Measurements from ENCODE around the gene SMARCC1. TPM values are rescaled to one million over a fixed set of nuclear protein-coding genes. Genes with fewer than 3 reads are reported as not detected.

Gene SMARCC1
- total RNA-seq, 1 donor from 2014 or later = 104 TPM

DNA sequence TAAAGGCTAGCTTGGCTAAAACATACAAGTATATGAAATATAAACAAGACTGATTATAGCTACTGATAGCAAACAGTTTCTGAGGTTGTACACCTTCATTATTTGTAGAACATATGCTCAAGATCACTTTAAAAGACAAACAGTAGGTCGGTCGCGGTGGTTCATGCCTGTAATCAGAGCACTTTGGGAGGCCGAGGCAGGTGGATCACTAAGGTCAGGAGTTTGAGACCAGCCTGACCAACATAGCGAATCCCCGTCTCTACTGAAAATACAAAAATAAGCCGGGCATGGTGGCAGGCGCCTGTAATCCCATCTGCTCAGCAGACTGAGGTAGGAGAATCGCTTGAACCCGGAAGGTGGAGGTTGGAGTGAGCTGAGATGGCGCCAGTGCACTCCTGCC is 80.3 kb downstream of the SMARCC1 start:
- DNase-seq = no peak

DNA sequence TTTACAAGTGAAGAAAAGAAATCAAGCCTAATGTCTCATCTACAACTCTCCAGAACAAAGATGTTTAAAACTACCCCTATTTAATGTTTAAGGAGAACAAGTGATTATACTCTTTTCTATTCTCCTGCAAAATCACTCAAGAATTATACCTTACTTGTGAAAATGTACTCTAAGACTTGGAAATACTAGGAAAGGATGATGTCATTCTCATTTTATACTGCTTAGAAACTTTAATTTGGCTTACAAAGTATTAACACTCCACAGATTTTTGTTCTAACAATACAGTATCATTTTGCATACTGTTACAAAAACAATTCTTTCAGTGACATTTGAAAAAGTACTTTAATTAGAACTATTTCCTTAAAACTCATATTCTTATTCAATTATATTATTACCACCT is 89.5 kb downstream of the SMARCC1 start:
- DNase-seq = no peak

- no peak for DNase-seq
Measured at GRCh38 chr3:47688488-47688887, 93.2 kb downstream of the SMARCC1 start.

- DNase-seq = no peak
Measured at GRCh38 chr3:47685037-47685436, 96.7 kb downstream of the SMARCC1 start.

DNA sequence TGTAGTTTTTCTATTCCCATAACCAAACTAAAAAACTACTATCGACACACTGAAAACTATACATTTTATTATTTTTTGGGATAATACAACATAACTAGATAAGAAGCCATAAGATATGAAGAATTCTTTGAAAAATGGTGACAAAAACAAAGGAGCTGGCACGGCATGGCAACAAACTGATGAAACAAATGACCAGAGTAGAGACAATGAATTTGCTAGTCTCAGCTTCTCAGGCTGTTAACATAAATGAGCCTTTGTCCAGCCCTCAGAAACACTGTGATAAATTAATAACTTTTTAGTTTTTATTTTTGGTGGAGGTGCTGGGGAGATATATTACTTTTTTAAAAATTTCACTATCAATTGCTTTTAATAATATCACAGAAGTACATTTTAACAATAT is 100.7 kb downstream of the SMARCC1 start:
- no peak for DNase-seq

GRCh38 chr3:47678446-47679338 is 103.0 kb downstream of the SMARCC1 start:
- no peak for DNase-seq

DNA sequence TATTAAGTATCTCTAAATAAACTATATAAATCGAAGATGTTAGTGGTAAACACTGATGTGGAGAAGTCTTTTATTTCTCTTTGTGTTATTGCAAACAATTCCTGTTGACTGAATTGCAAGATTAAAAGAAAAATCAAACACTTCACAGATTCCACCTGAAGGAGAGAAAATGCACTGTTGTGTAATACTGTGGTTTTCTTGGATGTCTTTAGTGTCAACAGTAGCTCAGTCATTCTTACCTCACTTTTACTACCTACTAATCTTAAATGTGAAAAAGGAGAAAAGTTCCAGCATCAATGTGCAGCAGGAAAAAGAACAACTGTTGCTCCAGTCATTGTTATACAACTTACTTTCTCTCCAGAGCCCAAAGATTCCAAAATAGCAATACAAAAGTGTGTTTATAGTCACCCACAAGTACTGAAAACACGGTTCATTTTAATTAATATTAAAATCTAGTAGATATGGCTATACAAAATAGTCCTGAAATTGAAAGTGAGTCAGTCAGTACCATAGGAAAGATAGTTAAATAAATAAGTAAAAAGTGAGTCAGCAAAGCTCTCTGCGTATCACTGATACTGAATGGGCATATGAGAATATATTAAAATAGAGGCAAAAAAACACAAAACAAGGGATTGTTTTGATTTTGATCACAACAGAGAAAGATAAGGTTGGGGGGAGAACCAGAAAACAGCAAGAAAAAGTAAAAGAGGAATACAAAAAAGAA is 112.5 kb downstream of the SMARCC1 start:
- DNase-seq = no peak

GRCh38 chr3:47666118-47666517 is 115.6 kb downstream of the SMARCC1 start:
- DNase-seq = no peak

DNA sequence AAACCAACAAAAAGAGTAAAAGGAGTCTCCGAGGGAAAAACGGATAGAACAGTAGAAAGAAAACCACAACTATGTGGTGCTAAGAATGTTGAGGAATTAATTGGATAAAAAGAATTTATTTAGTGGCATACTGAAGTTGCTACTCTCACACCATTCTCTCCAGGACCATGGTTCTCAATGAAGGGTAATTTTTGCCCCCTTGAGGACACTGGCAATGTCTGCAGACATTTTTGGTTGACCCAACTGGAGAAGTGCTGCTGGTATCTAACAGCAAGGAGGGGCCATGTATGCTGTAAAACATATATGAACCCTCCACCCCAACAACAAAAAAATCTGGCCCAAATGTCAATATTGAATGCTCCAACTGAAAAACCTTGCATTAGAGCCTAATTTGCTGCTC is 117.2 kb downstream of the SMARCC1 start:
- DNase-seq = no peak

- DNase-seq = no peak
Measured at GRCh38 chr3:47663630-47664240, 118.0 kb downstream of the SMARCC1 start.

- peak; percentile 50 for DNase-seq
Measured at GRCh38 chr3:47661121-47661752, 120.5 kb downstream of the SMARCC1 start.

- DNase-seq = no peak
Measured at GRCh38 chr3:47658444-47658843, 123.2 kb downstream of the SMARCC1 start.

DNA sequence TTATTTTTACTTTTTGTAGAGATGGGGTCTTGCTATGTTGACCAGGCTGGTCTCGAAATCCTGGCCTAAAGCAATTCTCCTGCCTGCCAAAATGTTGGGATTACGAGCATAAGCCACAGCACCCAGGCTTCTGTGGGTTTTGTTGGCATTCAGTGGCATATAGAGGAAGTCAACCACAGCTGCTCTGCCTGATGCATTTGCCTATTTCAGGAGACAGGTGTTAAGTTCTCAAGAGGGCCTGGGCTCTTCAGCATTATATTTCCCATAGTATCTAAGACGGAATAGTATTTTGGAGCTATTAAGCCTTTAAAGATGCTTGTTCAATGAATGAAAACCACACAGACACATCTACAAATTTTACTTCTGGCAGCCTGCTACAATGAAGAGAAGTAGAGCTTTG is 129.6 kb downstream of the SMARCC1 start:
- no peak for DNase-seq

- DNase-seq = no peak
Measured at GRCh38 chr3:47650294-47650693, 131.4 kb downstream of the SMARCC1 start.

- no peak for DNase-seq
Measured at GRCh38 chr3:47647550-47647949, 134.1 kb downstream of the SMARCC1 start.

DNA sequence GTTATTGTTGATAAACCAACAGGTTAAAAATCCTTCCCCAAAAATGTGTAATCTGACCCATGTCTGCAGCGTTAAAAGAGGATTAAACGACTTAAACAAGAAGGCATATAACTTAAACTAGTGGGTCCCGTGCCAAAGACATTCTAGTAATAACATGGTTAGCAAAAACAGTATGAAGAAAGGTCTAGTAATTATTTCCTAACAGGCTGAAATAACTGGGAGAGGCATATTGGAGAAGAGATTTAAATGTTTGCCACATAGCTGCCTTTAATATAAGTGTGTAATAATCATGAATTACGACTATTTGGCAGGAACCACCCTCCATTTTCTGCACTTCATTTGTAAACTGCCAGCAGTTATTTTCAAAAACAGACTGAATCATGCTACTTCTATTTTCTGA is 135.3 kb downstream of the SMARCC1 start:
- DNase-seq = no peak

DNA sequence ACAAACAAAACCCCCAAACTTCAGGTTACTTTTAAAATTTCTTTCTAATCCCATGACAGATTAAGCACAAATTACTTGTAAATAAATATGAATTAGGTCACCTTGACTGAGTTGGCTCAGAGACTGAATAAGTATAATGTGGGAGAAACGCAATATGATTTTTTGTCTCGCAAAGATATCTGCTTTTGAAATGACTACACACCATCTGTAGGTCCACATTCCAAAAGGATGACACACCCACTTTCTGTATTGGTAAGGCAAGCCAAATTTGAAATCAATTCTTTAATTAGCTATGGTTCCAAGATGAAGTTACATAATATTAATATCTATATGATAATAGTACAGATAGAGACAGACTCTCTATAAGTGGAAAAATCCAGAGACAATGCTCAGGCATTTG is 136.1 kb downstream of the SMARCC1 start:
- DNase-seq = no peak

- no peak for DNase-seq
Measured at GRCh38 chr3:47643092-47643491, 138.6 kb downstream of the SMARCC1 start.

GRCh38 chr3:47641739-47642138 is 140.0 kb downstream of the SMARCC1 start:
- DNase-seq = no peak

GRCh38 chr3:47636921-47637320 is 144.8 kb downstream of the SMARCC1 start:
- no peak for DNase-seq

DNA sequence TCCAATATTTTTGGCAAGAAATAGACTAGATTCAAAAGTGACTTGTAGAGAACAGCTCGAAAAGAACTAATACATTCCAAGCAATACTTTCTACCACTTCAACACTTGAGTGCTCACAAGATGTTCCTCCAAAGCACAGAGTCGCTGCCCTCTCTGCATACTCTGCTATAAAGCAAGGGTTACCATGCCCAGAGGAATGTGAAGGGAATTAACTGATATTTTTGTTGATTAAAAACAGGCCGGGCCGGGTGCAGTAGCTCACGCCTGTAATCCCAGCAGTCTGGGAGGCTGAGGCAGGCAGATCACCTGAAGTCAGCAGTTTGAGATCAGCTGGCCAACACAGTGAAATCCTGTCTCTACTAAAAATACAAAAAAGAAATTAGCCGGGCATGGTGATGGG is 145.5 kb downstream of the SMARCC1 start:
- DNase-seq = no peak

- DNase-seq = no peak
Measured at GRCh38 chr3:47635536-47635935, 146.2 kb downstream of the SMARCC1 start.

DNA sequence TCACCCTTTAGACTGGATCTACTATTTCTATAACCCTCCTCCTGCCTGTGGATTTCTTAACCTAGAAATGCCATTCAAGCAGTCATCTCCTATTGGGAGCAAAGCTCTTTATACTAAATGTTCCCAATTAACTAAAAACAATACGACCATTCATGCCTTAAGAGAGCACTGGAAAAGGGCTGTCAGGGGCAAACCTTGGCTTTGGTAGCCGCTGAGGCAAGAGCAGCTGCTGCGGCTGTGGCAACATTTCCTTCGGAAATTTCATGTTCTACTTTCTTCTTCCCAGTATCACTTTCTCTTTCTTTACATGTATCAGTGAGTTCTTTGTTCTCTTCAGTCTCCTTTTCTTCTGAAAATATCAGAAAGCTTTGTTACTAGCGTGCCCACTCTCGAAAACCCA is 146.7 kb downstream of the SMARCC1 start:
- peak; percentile 43 for DNase-seq
